Measurements from ENCODE around the gene ASAP2.

Gene ASAP2

DNA sequence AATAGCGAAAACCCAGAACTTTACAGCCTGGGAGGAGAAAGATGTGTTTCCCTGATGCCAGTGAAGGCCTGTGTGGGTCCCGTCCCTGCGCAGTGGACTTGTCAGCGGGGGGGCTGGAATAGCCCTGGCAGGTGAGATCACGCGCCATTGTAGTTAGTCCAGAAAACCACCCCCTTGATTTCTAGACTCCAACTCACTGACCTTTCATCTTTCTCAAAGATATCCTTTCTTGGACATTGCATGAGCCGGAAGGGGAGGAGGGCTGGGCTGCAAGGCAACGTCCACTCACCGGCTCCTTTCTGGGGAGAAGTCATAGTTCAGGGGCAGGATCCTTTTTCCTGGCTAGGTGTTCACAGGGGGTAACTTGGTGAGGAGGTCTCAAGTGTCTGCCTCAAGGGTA is 22.3 kb upstream of the ASAP2 start:
- no peak for DNase-seq (ENCODE audit: low read depth)

DNA sequence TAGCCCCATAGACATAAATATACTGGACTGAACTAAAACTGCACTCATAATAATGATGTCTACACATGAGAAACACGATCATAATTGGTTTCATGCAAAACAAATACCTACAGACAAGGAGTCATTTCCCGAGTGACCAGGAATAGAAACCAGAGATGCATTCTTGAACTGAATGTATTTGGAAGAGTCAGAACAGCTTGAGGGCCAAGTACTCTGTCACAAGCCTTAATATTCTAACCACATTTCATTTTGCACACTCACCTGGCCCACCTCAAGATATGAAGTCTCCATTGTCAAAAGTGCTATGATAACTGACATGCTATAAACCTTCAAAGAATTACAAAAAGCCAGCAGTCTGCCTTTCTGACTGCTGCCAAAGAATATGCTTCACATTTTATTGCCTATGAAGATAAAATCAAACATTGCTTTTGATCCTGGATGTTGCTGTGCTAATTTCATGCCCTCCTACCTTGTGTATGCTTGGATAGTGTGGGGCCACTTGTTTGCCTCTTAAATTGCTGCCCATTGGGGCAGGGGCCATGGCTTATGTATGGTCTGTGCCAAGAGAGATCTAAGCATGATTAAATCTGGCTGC is 18.9 kb upstream of the ASAP2 start:
- no peak for DNase-seq (ENCODE audit: low read depth)

- DNase-seq (ENCODE audit: low read depth), result no peak
Measured at GRCh38 chr2:9188823-9189222, 17.8 kb upstream of the ASAP2 start.

GRCh38 chr2:9189901-9190300 is 16.7 kb upstream of the ASAP2 start:
- no peak for DNase-seq (ENCODE audit: low read depth)

DNA sequence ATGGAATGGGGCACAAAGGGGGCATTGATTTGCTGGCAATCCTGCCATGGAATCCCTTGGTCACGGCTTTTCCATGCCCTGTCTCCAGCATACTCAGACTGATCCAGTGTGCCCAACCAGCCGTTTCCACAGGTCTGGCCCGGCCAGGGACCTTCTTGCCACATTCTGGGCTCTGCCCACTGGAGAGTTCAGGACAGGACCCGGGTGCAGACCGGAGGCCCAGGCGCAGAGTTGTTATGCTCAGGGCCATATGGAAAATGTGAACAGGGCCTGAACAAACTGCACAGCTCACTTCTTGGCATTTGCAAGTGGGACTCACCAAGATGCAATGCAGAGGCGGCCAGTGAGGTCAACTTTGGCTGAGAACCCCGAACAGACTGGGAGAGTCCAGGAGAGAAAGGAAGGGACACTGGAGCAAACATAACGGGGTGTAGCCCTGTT is 15.6 kb upstream of the ASAP2 start:
- DNase-seq (ENCODE audit: low read depth), result peak; percentile 91

- no peak for DNase-seq (ENCODE audit: low read depth)
Measured at GRCh38 chr2:9192712-9193111, 13.9 kb upstream of the ASAP2 start.

GRCh38 chr2:9194352-9194751 is 12.3 kb upstream of the ASAP2 start:
- no peak for DNase-seq (ENCODE audit: low read depth)

DNA sequence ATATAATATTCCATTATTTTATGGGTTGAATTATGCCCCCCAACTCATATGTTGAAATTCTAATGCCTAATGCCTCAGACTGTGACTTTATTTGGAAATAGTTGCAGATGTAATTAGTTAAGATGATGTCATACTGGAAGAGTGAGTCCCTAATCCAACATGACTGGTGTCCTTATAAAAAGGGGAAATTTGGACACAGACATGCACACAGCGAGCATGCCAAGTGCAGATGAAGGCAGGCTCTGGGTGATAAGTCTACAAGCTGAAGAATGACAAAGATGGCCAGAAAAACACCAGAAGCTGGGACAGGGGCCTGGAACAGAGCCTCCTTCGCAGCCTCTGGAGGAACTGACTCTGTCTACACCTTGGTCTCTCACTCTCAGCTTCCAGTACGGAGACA is 10.0 kb upstream of the ASAP2 start:
- DNase-seq (ENCODE audit: low read depth), result no peak

DNA sequence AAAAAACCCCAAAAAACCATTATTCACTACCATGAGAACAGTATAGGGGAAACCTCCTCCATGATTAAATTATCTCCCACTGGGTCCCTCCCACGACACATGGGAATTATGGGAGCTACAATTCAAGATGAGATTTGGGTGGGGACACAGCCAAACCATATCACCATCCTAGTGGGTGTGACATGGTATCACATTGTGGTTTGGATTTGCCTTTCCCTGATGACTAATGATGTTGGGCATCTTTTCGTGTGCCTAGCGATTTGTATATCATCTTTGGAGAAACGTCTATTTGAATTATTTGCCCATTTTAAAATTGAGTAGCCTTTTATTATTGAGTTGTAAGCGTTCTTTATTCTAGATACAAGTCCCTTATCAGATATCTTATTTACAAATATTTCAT is 8.7 kb upstream of the ASAP2 start:
- no peak for DNase-seq (ENCODE audit: low read depth)

GRCh38 chr2:9199716-9200632 is 6.6 kb upstream of the ASAP2 start:
- DNase-seq (ENCODE audit: low read depth), result peak; percentile 38

- DNase-seq (ENCODE audit: low read depth), result no peak
Measured at GRCh38 chr2:9200633-9201015, 6.0 kb upstream of the ASAP2 start.

GRCh38 chr2:9201185-9201891 is 5.3 kb upstream of the ASAP2 start:
- DNase-seq (ENCODE audit: low read depth), result peak; percentile 30

- no peak for DNase-seq (ENCODE audit: low read depth)
Measured at GRCh38 chr2:9203006-9203405, 3.6 kb upstream of the ASAP2 start.

DNA sequence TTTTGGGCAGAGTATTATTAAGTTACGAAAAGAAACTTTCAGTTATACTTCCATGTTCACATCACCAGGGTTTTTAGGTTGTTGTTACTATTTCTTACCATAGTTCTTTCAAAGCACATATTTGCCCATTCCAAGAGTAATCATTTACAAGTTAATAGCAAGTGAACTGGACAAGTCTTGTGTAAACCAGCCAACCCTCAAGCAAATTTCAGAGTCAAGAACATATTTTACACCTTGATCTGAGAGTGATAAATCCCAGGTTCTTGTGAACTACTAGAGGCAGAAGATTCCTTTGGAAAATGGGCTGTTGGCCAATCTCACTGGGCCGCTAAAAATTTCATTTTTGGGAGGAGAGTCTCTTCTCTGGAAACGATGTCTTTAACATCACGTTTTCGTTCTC is 2.7 kb upstream of the ASAP2 start:
- DNase-seq (ENCODE audit: low read depth), result no peak

- no peak for DNase-seq (ENCODE audit: low read depth)
Measured at GRCh38 chr2:9204939-9205338, 1.7 kb upstream of the ASAP2 start.

- no peak for DNase-seq (ENCODE audit: low read depth)
Measured at GRCh38 chr2:9205486-9205885, 1.1 kb upstream of the ASAP2 start.

DNA sequence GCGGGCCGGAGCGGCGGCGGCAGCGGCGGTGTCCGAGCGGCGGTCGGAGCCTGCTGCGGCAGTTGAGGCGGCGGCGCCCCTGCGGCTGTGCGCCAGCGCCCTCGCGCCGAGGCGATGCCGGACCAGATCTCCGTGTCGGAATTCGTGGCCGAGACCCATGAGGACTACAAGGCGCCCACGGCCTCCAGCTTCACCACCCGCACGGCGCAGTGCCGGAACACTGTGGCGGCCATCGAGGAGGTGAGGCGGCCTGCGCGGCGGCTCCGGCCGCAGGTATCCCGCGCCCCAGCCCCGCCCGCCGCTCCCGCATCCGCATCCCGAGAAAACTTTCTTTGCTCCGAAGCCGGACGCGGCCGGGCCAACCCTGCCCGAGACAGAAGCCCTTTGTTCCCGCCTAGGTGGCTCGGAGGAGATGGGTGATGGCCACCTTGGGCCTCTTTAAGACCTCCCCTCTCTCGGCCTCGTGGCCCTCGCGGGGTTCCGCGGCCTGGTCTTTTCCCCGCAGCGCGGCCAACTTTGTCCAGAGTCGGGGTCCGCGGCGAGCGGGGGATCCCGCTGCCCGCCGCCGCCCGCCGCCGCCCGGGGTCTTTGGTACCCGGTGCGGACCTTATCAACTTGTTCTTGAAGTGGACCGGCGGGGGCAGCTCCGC is 504 bp downstream of the ASAP2 start:
- no peak for DNase-seq (ENCODE audit: low read depth)

DNA sequence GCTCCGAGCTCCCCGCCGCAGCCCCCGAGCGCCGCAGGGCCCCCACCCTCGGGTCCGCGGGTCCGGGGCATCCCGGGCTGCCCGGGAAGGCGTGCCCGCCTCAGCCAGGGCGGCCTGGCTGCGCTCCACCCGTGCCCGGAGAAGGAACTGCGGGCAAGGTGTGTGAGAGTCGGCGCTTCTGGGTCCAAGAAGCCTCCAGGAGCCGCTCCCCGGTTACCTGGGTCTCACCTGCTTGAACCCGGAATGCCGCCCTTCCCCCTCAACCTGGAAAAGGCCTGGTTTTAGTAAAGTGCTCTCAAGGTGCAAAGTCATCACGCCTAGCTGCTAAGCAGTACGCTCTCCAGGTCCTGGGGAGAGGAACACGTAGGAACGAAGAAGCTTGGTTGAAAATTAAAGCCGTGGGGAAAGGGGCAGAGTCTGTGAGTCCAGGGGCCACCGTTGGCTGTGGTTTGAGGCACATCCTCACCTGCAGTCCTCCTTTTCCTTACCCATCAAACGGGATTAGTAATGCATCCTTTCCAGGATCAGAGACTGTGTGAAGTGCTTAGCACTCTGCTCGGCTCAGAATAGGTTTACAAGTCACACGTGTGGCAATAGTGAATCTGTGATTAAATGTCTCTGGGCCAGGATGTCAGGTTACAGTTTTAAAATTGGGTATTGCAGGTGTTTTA is 1.2 kb downstream of the ASAP2 start:
- DNase-seq (ENCODE audit: low read depth), result no peak

DNA sequence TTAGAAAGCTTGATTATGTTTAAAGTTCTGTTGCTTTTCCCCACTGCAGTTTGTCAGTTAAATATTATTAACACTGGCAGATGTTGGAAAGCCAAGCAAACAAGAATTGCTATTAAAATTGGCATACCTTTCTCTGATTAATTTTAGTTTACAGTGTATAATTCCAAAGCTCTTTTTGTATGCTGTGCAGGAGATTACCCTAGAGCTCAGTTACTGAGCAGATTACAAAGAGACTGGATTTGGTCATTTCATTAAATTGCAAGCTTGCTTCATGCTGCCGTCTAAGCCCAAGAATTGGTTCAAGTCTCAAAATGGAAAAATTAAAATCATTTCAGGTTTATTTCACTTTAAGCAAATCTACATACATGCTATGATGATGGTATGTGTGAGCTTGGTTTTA is 2.3 kb downstream of the ASAP2 start:
- no peak for DNase-seq (ENCODE audit: low read depth)

- no peak for DNase-seq (ENCODE audit: low read depth)
Measured at GRCh38 chr2:9210030-9210429, 3.4 kb downstream of the ASAP2 start.

- DNase-seq (ENCODE audit: low read depth), result no peak
Measured at GRCh38 chr2:9211496-9211895, 4.9 kb downstream of the ASAP2 start.
